ENCODE results near the gene TMPRSS11A. TPM values are rescaled to one million over a fixed set of nuclear protein-coding genes. Genes with fewer than 3 reads are reported as not detected.

The TMPRSS11A gene
- total RNA-seq, 2 experiments from 2014 or later, result not detected

DNA sequence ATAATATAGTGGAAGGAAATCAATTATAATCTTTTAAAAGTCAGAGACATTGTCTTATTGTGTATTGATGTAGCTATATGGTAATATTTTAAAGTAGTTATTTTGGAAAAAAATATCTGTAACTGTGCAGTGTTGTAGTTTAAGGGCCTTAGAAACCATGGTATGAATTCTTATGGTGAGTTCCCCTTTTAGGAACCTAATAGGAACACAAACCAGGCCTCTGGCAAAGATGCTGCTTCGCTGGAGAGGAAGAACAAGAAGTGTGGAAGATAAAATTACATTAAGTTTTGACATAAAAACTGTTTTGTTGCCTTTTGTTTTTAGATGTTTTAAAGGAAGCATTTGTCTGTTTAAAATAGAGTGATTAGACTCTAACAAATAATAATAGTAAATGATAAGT, 68.6 kb downstream of the TMPRSS11A start:
- POLR2A ChIA-PET, result no interaction called here
- TF ChIP-seq CTCF (conservative IDR thresholded peaks at IDR 0.05; ENCODE audit: low read length), result no peak
- no peak for TF ChIP-seq EZH2phosphoT487 (IDR thresholded peaks at IDR 0.05; ENCODE audit: borderline replicate concordance, low read depth, low read length)
- intact Hi-C loops (cut with micrococcal nuclease; ENCODE audit: unreplicated experiment), result no loop called here

GRCh38 chr4:67892905-67893304, 70.4 kb downstream of the TMPRSS11A start:
- Histone ChIP-seq H3K4me2 (ENCODE audit: low read length) (no peak overlapping the region), H3K36me3 (ENCODE audit: insufficient read depth, low read length) (no peaks in the 10 kb centered on the region), H2AFZ (ENCODE audit: low read length) (no peak overlapping the region), H3K9me2 (ENCODE audit: insufficient read depth, low read length) (no peaks in the 10 kb centered on the region), H3K4me3 (ENCODE audit: low read depth, low read length, poor library complexity, severe bottlenecking) (no peak overlapping the region), H4K20me1 (ENCODE audit: insufficient read depth, low read length) (no peaks in the 10 kb centered on the region), H3K4me1 (ENCODE audit: insufficient read depth, low read length, poor library complexity, severe bottlenecking) (no peaks in the 10 kb centered on the region), H3K79me2 (ENCODE audit: insufficient read depth, low read depth, low read length) (no peaks in the 10 kb centered on the region), H3K9me3 (ENCODE audit: low read length) (no peaks in the 10 kb centered on the region), H3K27ac (ENCODE audit: low read depth, low read length, poor library complexity, severe bottlenecking) (no peak overlapping the region)
- no peak for DNase-seq (ENCODE audit: low spot score)
- no peak for TF ChIP-seq EZH2phosphoT487 (IDR thresholded peaks at IDR 0.05; ENCODE audit: borderline replicate concordance, low read depth, low read length)
- no peak for TF ChIP-seq CTCF (conservative IDR thresholded peaks at IDR 0.05; ENCODE audit: low read length)
- POLR2A ChIA-PET, result interaction anchor here (0.6 kb wide), 1 partner anchor 116 kb away, joined by 3 read pairs; no protein-coding TSS in a partner anchor
- no TSS peak for BruUV-seq (replicated peaks)
- intact Hi-C loops (cut with micrococcal nuclease; ENCODE audit: unreplicated experiment), result no loop called here
- CTCF ChIA-PET (ENCODE audit: unreplicated experiment), result no interaction called here

More for the DNA sequence above, 68.6 kb downstream of the TMPRSS11A start:
- Histone ChIP-seq H3K79me2 (ENCODE audit: insufficient read depth, low read depth, low read length) (no peaks in the 10 kb centered on the region), H3K27ac (ENCODE audit: low read depth, low read length, poor library complexity, severe bottlenecking) (no peak overlapping the region), H3K4me3 (ENCODE audit: low read depth, low read length, poor library complexity, severe bottlenecking) (no peak overlapping the region), H3K9me2 (ENCODE audit: insufficient read depth, low read length) (no peaks in the 10 kb centered on the region), H3K36me3 (ENCODE audit: insufficient read depth, low read length) (no peaks in the 10 kb centered on the region), H3K9me3 (ENCODE audit: low read length) (no peaks in the 10 kb centered on the region), H3K4me1 (ENCODE audit: insufficient read depth, low read length, poor library complexity, severe bottlenecking) (no peaks in the 10 kb centered on the region), H4K20me1 (ENCODE audit: insufficient read depth, low read length) (no peaks in the 10 kb centered on the region), H3K4me2 (ENCODE audit: low read length) (no peak overlapping the region), H2AFZ (ENCODE audit: low read length) (no peak overlapping the region)
- no peak for DNase-seq (ENCODE audit: low spot score)
- CTCF ChIA-PET (ENCODE audit: unreplicated experiment), result no interaction called here
- no TSS peak for BruUV-seq (replicated peaks)

GRCh38 chr4:67892253-67892652, 71.0 kb downstream of the TMPRSS11A start:
- BruUV-seq (replicated peaks), result no TSS peak
- H3K27ac ChIP-seq (ENCODE audit: low read depth, low read length, poor library complexity, severe bottlenecking), result no peak overlapping the region
- no peaks in the 10 kb centered on the region for H3K36me3 ChIP-seq (ENCODE audit: insufficient read depth, low read length)
- no peak for DNase-seq (ENCODE audit: low spot score)
- ChIA-PET CTCF (ENCODE audit: unreplicated experiment) (no interaction called here), POLR2A (no interaction called here)
- no peak overlapping the region for H3K4me3 ChIP-seq (ENCODE audit: low read depth, low read length, poor library complexity, severe bottlenecking)
- no peak for TF ChIP-seq CTCF (conservative IDR thresholded peaks at IDR 0.05; ENCODE audit: low read length)
- no peak for TF ChIP-seq EZH2phosphoT487 (IDR thresholded peaks at IDR 0.05; ENCODE audit: borderline replicate concordance, low read depth, low read length)
- no peaks in the 10 kb centered on the region for H3K9me2 ChIP-seq (ENCODE audit: insufficient read depth, low read length)
- intact Hi-C loops (cut with micrococcal nuclease; ENCODE audit: unreplicated experiment), result no loop called here
- no peaks in the 10 kb centered on the region for H3K79me2 ChIP-seq (ENCODE audit: insufficient read depth, low read depth, low read length)
- no peaks in the 10 kb centered on the region for H4K20me1 ChIP-seq (ENCODE audit: insufficient read depth, low read length)
- H3K4me1 ChIP-seq (ENCODE audit: insufficient read depth, low read length, poor library complexity, severe bottlenecking), result no peaks in the 10 kb centered on the region
- H3K9me3 ChIP-seq (ENCODE audit: low read length), result no peaks in the 10 kb centered on the region
- no peak overlapping the region for H2AFZ ChIP-seq (ENCODE audit: low read length)
- no peak overlapping the region for H3K4me2 ChIP-seq (ENCODE audit: low read length)

Data from OCI-LY7 (cell line).